ENCODE measurements around the gene BEAN1.

BEAN1 gene

DNA sequence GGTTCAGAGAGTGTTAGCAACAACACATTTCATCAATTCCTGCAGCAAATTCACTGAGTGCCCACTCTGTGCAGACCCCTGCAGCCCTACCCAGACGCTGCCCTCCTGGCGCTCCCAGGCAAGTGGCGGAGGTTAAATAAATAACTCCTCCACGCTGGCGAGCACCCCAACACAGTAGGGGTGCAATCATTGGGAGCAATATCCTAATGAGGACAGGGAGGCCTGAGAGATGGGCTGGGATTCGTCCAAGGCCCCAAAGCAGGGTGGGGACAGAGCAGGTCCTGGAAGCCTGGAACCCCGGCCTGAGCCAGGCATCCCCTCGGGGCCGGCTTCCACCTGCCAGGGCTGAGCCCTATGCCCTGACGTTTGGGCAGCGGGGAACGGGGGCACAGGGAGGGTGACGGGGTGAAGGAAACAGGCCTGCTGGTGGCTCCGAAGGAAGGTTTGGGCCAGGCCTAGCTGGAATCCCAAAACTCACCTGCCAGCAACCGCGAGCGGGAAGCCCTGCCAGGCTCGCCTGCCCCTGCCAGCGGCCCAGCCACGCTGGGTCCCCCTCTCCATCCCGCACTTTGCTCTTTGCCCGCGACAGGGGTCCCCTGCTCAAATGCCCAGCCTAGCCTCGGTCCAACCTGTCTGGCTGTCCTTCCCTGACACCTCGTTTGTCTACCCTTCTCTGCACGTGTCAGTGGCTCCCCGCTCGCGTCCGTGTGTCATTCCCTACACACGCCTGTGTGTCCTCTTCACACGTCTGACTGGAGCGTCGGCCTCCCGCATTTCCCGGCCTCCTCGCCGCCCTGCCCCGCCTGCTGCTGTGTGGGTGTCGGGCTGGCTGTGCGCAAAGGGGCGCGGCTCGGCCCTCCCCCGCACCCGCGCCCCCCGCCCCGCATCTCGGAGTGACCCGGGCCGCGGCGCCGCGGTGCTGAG is 721 bp upstream of the BEAN1 start:
- no peak overlapping the region for H3K4me3 ChIP-seq (replicated peaks; ENCODE audit: insufficient read depth, low read length)
- TF ChIP-seq, protein P1, sequence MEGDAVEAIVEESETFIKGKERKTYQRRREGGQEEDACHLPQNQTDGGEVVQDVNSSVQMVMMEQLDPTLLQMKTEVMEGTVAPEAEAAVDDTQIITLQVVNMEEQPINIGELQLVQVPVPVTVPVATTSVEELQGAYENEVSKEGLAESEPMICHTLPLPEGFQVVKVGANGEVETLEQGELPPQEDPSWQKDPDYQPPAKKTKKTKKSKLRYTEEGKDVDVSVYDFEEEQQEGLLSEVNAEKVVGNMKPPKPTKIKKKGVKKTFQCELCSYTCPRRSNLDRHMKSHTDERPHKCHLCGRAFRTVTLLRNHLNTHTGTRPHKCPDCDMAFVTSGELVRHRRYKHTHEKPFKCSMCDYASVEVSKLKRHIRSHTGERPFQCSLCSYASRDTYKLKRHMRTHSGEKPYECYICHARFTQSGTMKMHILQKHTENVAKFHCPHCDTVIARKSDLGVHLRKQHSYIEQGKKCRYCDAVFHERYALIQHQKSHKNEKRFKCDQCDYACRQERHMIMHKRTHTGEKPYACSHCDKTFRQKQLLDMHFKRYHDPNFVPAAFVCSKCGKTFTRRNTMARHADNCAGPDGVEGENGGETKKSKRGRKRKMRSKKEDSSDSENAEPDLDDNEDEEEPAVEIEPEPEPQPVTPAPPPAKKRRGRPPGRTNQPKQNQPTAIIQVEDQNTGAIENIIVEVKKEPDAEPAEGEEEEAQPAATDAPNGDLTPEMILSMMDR (IDR thresholded peaks at IDR 0.05; ENCODE audit: insufficient read depth, low read length): no peak
- TF ChIP-seq SPI1 (IDR thresholded peaks at IDR 0.05; ENCODE audit: borderline replicate concordance, low read depth) (no peak), POLR2AphosphoS5 (IDR thresholded peaks at IDR 0.05; ENCODE audit: low read depth) (no peak), GABPA (IDR thresholded peaks at IDR 0.05; ENCODE audit: low read depth) (no peak)
- TF ChIP-seq, protein P2, sequence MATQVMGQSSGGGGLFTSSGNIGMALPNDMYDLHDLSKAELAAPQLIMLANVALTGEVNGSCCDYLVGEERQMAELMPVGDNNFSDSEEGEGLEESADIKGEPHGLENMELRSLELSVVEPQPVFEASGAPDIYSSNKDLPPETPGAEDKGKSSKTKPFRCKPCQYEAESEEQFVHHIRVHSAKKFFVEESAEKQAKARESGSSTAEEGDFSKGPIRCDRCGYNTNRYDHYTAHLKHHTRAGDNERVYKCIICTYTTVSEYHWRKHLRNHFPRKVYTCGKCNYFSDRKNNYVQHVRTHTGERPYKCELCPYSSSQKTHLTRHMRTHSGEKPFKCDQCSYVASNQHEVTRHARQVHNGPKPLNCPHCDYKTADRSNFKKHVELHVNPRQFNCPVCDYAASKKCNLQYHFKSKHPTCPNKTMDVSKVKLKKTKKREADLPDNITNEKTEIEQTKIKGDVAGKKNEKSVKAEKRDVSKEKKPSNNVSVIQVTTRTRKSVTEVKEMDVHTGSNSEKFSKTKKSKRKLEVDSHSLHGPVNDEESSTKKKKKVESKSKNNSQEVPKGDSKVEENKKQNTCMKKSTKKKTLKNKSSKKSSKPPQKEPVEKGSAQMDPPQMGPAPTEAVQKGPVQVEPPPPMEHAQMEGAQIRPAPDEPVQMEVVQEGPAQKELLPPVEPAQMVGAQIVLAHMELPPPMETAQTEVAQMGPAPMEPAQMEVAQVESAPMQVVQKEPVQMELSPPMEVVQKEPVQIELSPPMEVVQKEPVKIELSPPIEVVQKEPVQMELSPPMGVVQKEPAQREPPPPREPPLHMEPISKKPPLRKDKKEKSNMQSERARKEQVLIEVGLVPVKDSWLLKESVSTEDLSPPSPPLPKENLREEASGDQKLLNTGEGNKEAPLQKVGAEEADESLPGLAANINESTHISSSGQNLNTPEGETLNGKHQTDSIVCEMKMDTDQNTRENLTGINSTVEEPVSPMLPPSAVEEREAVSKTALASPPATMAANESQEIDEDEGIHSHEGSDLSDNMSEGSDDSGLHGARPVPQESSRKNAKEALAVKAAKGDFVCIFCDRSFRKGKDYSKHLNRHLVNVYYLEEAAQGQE (IDR thresholded peaks at IDR 0.05; ENCODE audit: insufficient replicate concordance, low read depth): no peak
- H3K27me3 ChIP-seq (ENCODE audit: insufficient read depth, poor library complexity, severe bottlenecking): peaks cover 39% of the 10 kb centered on the region
- DNase-seq (ENCODE audit: low read depth in 1 of 2, low spot score in 1 of 2): no peak
- H3K27ac ChIP-seq (replicated peaks): no peak overlapping the region

DNA sequence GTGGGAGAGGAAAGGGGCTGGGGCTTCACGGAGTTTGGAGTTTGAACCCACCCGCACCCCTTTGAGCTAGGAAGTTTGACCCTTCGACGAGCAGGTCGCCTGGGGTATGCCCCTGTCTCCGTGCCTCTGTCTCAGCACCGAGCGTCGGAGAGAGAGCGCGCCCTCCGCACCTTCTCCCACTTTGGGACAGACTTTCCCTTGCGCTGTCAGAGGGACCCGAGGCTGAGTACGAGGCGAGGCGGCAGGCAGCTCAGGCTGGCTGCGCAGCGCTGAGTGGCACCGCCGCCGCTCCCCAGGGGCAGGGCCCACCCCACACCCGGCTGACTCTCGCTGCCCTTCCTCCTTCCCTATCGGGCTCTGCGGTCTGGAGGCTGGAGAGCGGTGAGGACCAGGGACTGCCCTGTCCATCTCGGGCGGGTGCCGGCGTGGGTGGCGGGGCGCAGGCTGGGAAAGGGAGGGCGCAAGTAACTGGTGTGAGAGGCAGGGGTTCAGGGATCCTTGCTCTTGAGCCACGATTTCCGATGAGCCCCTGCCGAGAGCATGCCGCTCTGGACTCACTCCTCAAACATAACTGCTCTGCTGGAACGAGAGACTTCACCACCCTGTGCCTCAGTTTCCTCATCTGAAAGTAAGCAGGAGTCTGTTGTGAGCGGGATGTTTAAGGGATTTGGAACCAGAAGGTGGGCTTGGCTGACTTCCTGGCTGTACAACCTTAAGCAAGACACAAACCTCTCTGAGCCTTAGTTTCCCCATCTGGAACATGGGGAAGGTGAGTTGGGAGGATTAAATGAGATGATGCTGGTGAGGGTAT is 981 bp downstream of the BEAN1 start:
- TF ChIP-seq SPI1 (IDR thresholded peaks at IDR 0.05; ENCODE audit: borderline replicate concordance, low read depth) (no peak), GABPA (IDR thresholded peaks at IDR 0.05; ENCODE audit: low read depth) (no peak), POLR2AphosphoS5 (IDR thresholded peaks at IDR 0.05; ENCODE audit: low read depth) (no peak)
- TF ChIP-seq, protein P2 (IDR thresholded peaks at IDR 0.05; ENCODE audit: insufficient replicate concordance, low read depth): no peak
- TF ChIP-seq, protein P1 (IDR thresholded peaks at IDR 0.05; ENCODE audit: insufficient read depth, low read length): no peak
- Histone ChIP-seq H3K27ac (replicated peaks) (no peak overlapping the region), H3K4me3 (replicated peaks; ENCODE audit: insufficient read depth, low read length) (no peak overlapping the region), H3K27me3 (ENCODE audit: insufficient read depth, poor library complexity, severe bottlenecking) (peaks cover 49% of the 10 kb centered on the region)
- DNase-seq (ENCODE audit: low read depth in 1 of 2, low spot score in 1 of 2): no peak

DNA sequence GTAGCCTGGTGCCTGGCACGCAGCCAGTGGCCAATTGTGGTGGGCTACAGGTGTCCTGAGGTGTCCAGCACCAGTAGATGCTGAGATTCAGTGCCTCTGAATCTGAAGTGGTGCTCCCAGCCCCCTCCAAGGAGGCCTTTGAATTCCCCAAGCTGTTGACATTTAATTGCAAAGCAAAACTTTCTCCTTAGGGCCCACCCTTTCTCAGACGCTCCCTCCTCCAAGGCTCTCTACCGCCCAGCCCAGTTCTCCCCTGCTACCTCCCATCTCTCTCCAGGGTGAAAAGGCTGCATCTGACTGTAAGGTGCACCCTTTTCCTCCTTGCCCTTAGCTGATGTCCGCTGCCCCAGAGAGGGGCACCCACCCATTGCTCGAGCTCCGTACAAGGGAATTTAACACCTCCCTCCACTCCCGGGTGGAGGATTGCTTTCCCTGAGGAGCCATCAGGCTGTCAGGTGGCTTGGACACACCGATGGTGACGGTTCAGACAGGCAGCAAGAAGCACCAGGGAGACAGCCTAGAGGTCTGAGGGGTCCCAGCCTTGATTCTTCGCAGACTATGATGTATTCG is 1.7 kb downstream of the BEAN1 start:
- Histone ChIP-seq H3K4me3 (replicated peaks; ENCODE audit: insufficient read depth, low read length) (no peak overlapping the region), H3K27me3 (ENCODE audit: insufficient read depth, poor library complexity, severe bottlenecking) (peaks cover 49% of the 10 kb centered on the region), H3K27ac (replicated peaks) (no peak overlapping the region)
- DNase-seq (ENCODE audit: low read depth in 1 of 2, low spot score in 1 of 2): no peak
- TF ChIP-seq, protein P1 (IDR thresholded peaks at IDR 0.05; ENCODE audit: insufficient read depth, low read length): no peak
- no peak for TF ChIP-seq SPI1 (IDR thresholded peaks at IDR 0.05; ENCODE audit: borderline replicate concordance, low read depth)
- TF ChIP-seq POLR2AphosphoS5 (IDR thresholded peaks at IDR 0.05; ENCODE audit: low read depth): no peak
- TF ChIP-seq GABPA (IDR thresholded peaks at IDR 0.05; ENCODE audit: low read depth): no peak
- TF ChIP-seq, protein P2 (IDR thresholded peaks at IDR 0.05; ENCODE audit: insufficient replicate concordance, low read depth): no peak

All from HL-60 (cell line).